HG03095 (cell line): ENCODE data around the gene CA12.

Source experiments
- ATAC-seq: cut with Tn5 transposase; IDR thresholded peaks from one replicate; pipeline ENCODE4 v1.9.1; 2021; ENCODE audit warnings: moderate library complexity; ENCODE audit not compliant: unreplicated experiment

Gene CA12

GRCh38 chr15:63379492-63380150 lies 2.0 kb downstream of the CA12 start:
- ATAC-seq: no peak

- ATAC-seq: no peak
Measured at GRCh38 chr15:63378946-63379345, 2.7 kb downstream of the CA12 start.

- no peak for ATAC-seq
Measured at GRCh38 chr15:63374686-63375520, 6.7 kb downstream of the CA12 start.

GRCh38 chr15:63373866-63374548 lies 7.6 kb downstream of the CA12 start:
- no peak for ATAC-seq

GRCh38 chr15:63373330-63373729 lies 8.3 kb downstream of the CA12 start:
- ATAC-seq: no peak

GRCh38 chr15:63372753-63373152 lies 8.9 kb downstream of the CA12 start:
- ATAC-seq: no peak

GRCh38 chr15:63372018-63372705 lies 9.5 kb downstream of the CA12 start:
- ATAC-seq: no peak

- ATAC-seq: no peak
Measured at GRCh38 chr15:63371297-63371918, 10.2 kb downstream of the CA12 start.

GRCh38 chr15:63370764-63371163 lies 10.9 kb downstream of the CA12 start:
- ATAC-seq: no peak

- no peak for ATAC-seq
Measured at GRCh38 chr15:63369781-63370180, 11.9 kb downstream of the CA12 start.

- no peak for ATAC-seq
Measured at GRCh38 chr15:63369296-63369695, 12.3 kb downstream of the CA12 start.

GRCh38 chr15:63368503-63368902 lies 13.1 kb downstream of the CA12 start:
- ATAC-seq: no peak

GRCh38 chr15:63367900-63368299 lies 13.7 kb downstream of the CA12 start:
- no peak for ATAC-seq

GRCh38 chr15:63367390-63367789 lies 14.3 kb downstream of the CA12 start:
- no peak for ATAC-seq

GRCh38 chr15:63366451-63366850 lies 15.2 kb downstream of the CA12 start:
- no peak for ATAC-seq

- ATAC-seq: no peak
Measured at GRCh38 chr15:63365273-63365680, 16.4 kb downstream of the CA12 start.

- no peak for ATAC-seq
Measured at GRCh38 chr15:63364399-63365272, 17.0 kb downstream of the CA12 start.

- ATAC-seq: no peak
Measured at GRCh38 chr15:63363292-63363691, 18.4 kb downstream of the CA12 start.

- no peak for ATAC-seq
Measured at GRCh38 chr15:63362885-63363284, 18.8 kb downstream of the CA12 start.

GRCh38 chr15:63362196-63362595 lies 19.4 kb downstream of the CA12 start:
- ATAC-seq: no peak
